K562 (cell line): Measurements from ENCODE around the gene ZSWIM7. TPM values are rescaled to one million over a fixed set of nuclear protein-coding genes. Genes with fewer than 3 reads are reported as not detected.

ENCODE experiments used
- ATAC-seq: fragments of 200-7000 bp; cut with Tn5 transposase; 3 replicates; pipeline ENCODE4 v1.9.1; 2020; ENCODE audit warnings: moderate library complexity
- BruUV-seq: library from RNA; stranded (reverse); fragments of 400-500 nt; replicated peaks from 2 replicates; lab custom pipeline; 2021; lab: Mats Ljungman, UMichigan
- CTCF ChIA-PET: fragments of 300-600 bp; formaldehyde crosslinking; extraction: SDS; loops from one replicate; lab custom pipeline; 2021; ENCODE audit warnings: low intra/inter-chr PET ratio; lab: Yijun Ruan, JAX
- POLR2A ChIA-PET: fragments of 300-600, 350-650 bp; sonication (Branson Sonifier 250); formaldehyde crosslinking; extraction: SDS; loops from one replicate; lab custom pipeline; 2021; ENCODE audit warnings: antibody characterized with exemption, inconsistent platforms; lab: Yijun Ruan, JAX
- DNase-seq, 4 experiments: peaks; one replicate each; pipeline versions ENCODE4 v3.0.0 to v3.0.0-alpha.2; 2011 to 2018; ENCODE audit warnings: low spot score in 3 of 4, mixed read lengths in 3 of 4; ENCODE audit errors: extremely low read depth in 1 of 4
- FAIRE-seq: peaks from 2 replicates; lab custom pipeline; 2011; peaks lifted over from hg19 to GRCh38; lab: Jason Lieb, UNC
- H2AFZ ChIP-seq: 2 replicates; pipeline ENCODE4 v1.6.0; 2011; ENCODE audit warnings: low read depth, low read length, control low read depth, inconsistent platforms
- H3K27ac ChIP-seq: fragments of 200-600 bp; 3 replicates; pipeline ENCODE4 v1.8.0; 2011; ENCODE audit warnings: low read depth, mild to moderate bottlenecking, control low read depth, inconsistent platforms, low read length, moderate library complexity, mixed read lengths; ENCODE audit errors: extremely low read depth
- H3K27me3 ChIP-seq, 2 experiments: fragments of 300-600 bp in 1 of 2; 2 replicates in 1 of 2; 3 replicates in 1 of 2; pipeline versions ENCODE4 v1.6.0 to v1.8.0; 2011; ENCODE audit warnings: inconsistent platforms in 2 of 2, low read length in 2 of 2, mild to moderate bottlenecking in 1 of 2, mixed read lengths in 1 of 2, moderate library complexity in 1 of 2; ENCODE audit not compliant: control insufficient read depth in 2 of 2, insufficient read depth in 2 of 2
- H3K36me3 ChIP-seq: fragments of 300-600 bp; 3 replicates; pipeline ENCODE4 v1.8.0; 2011; ENCODE audit warnings: mild to moderate bottlenecking, low read length, inconsistent platforms; ENCODE audit not compliant: control insufficient read depth, insufficient read depth
- H3K4me1 ChIP-seq, 2 experiments: fragments of 200-600 bp in 1 of 2; replicated peaks in 1 of 2; 2 replicates in 1 of 2; 3 replicates in 1 of 2; pipeline versions ENCODE4 v1.5.1 to v1.8.0; 2011; ENCODE audit warnings: inconsistent platforms in 2 of 2, low read length in 2 of 2, mild to moderate bottlenecking in 1 of 2, mixed read lengths in 1 of 2, moderate library complexity in 1 of 2; ENCODE audit not compliant: control insufficient read depth in 2 of 2, insufficient read depth in 2 of 2
- H3K4me2 ChIP-seq: 2 replicates; pipeline ENCODE4 v1.6.1; 2011; ENCODE audit warnings: low read length, control low read depth, inconsistent platforms, mixed read lengths; ENCODE audit not compliant: insufficient read depth
- H3K4me3 ChIP-seq: fragments of 200-600 bp; sonication (generic), shearing (Covaris generic); 2 replicates; pipeline ENCODE4 v1.5.1; 2016; ENCODE audit warnings: control low read depth, inconsistent platforms
- H3K79me2 ChIP-seq: fragments of 200-600 bp; 3 replicates; pipeline ENCODE4 v1.8.0; 2011; ENCODE audit warnings: low read length, inconsistent platforms; ENCODE audit not compliant: control insufficient read depth, insufficient read depth
- H3K9ac ChIP-seq, 2 experiments: 2 replicates each; pipeline versions ENCODE4 v1.6.0 to v1.6.1; 2011; ENCODE audit warnings: low read depth in 2 of 2, low read length in 2 of 2, control low read depth in 1 of 2, inconsistent platforms in 1 of 2, mild to moderate bottlenecking in 1 of 2, mixed read lengths in 1 of 2; ENCODE audit not compliant: insufficient read depth in 1 of 2
- H3K9me1 ChIP-seq: one replicate; pipeline ENCODE4 v1.6.0; 2011; ENCODE audit warnings: inconsistent platforms, mild to moderate bottlenecking, low read length, moderate library complexity; ENCODE audit not compliant: control insufficient read depth, insufficient read depth
- H3K9me3 ChIP-seq: replicated peaks from 2 replicates; pipeline ENCODE4 v1.5.1; 2011; ENCODE audit warnings: low read depth, low read length, inconsistent platforms; ENCODE audit not compliant: control insufficient read depth, insufficient read depth
- H4K20me1 ChIP-seq: replicated peaks from 2 replicates; pipeline ENCODE4 v1.6.1; 2011; ENCODE audit warnings: low read length, inconsistent platforms, mixed read lengths; ENCODE audit not compliant: control insufficient read depth, insufficient read depth
- CBFA2T3 ChIP-seq: fragments of 450-650 bp; IDR thresholded peaks from 2 replicates; pipeline ENCODE4 v1.6.1; 2017
- HNRNPL ChIP-seq: fragments of 200-400 bp; formaldehyde crosslinking; IDR thresholded peaks from 2 replicates; pipeline ENCODE4 v1.6.1; 2017; ENCODE audit warnings: low read depth, mild to moderate bottlenecking, low read length
- RFX1 ChIP-seq: fragments of 450-650 bp; IDR thresholded peaks from 2 replicates; pipeline ENCODE4 v1.6.1; 2016; ENCODE audit warnings: mild to moderate bottlenecking, moderate library complexity
- RNF219 ChIP-seq: fragments of 250-450 bp; sonication (Bioruptor Pico); IDR thresholded peaks from 2 replicates; pipeline ENCODE4 v1.5.0; 2022; ENCODE audit warnings: mild to moderate bottlenecking
- WGBS: fragments of 100-300 bp; shearing (Covaris generic); methylation state at CpG from one replicate; pipeline ENCODE4 v1.1.6; 2016; ENCODE audit warnings: low coverage, mixed read lengths; ENCODE audit not compliant: insufficient coverage; ENCODE audit errors: missing lambda C conversion rate; 5-methylcytosine and 5-hydroxymethylcytosine counted together
- in situ Hi-C: fragments of 300-500 bp; cut with MboI; formaldehyde crosslinking; loops from 4 replicates; pipeline ENCODE4 v1.15.0; 2018; ENCODE audit warnings: inconsistent platforms, mixed read lengths
- intact Hi-C: fragments of 100-400 bp; cut with micrococcal nuclease; formaldehyde crosslinking; loops from 2 replicates; pipeline ENCODE4 v1.14.2; 2022
- polyA plus RNA-seq, 8 experiments: library from polyadenylated mRNA; depleted of rRNA in 4 of 8; stranded (reverse) in 5 of 8; unstranded in 3 of 8; fragments of >200 nt; fragmentation: Nextera tagmentation in 2 of 8; fragmentation: Illumina TruSeq in 1 of 8; extraction: Ambion mirVana in 2 of 8; extraction: Trizol in 1 of 8; gene quantifications; 2 replicates each; pipeline versions ENCODE4 v1.2.1 to v1.2.3, GENCODE V29; 2011 to 2014; ENCODE audit warnings: inconsistent platforms in 1 of 8, missing spikeins in 1 of 8
- total RNA-seq, 7 experiments: library from RNA; depleted of rRNA in 6 of 7; stranded (reverse); fragments of >200 nt in 6 of 7; fragmentation: Illumina TruSeq in 2 of 7; extraction: Trizol in 2 of 7; gene quantifications; 2 replicates each; pipeline versions ENCODE4 v1.2.1 to v1.2.3, GENCODE V29; 2011 to 2021; ENCODE audit warnings: low replicate concordance in 1 of 7

Gene ZSWIM7
- total and polyA plus RNA-seq, 9 of the 15 experiments (the other 6 are each of a cell fraction or from before 2014, with no cell fraction given) = 5.9 to 18.7 (median 9.5) TPM

GRCh38 chr17:15971098-15971678 lies 28.3 kb downstream of the ZSWIM7 start:
- Histone ChIP-seq H3K4me1 (peaks cover 26 to 42% of the 10 kb centered on the region in 2 experiments), H3K4me2 (no peak overlapping the region), H3K9me3 (no peaks in the 10 kb centered on the region), H3K27ac (no peak overlapping the region), H3K9me1 (no peaks in the 10 kb centered on the region), H3K9ac (no peak overlapping the region), H3K4me3 (no peak overlapping the region), H2AFZ (no peak overlapping the region), H3K36me3 (peaks cover 18% of the 10 kb centered on the region; the same call in 2 of the 3 replicates), H4K20me1 (no peaks in the 10 kb centered on the region), H3K79me2 (peaks cover 49% of the 10 kb centered on the region), H3K27me3 (no peaks in the 10 kb centered on the region)
- peak; percentile 18; the same call in 1 of the 2 replicates for TF ChIP-seq RFX1
- no peak for TF ChIP-seq HNRNPL
- FAIRE-seq = no peak
- POLR2A ChIA-PET = interaction anchor here (0.6 to 1.3 kb wide), 3 partner anchors 9 to 48 kb away, joined by 3 to 5 read pairs (median 4); no protein-coding TSS in a partner anchor
- no TSS peak for BruUV-seq
- in situ Hi-C loops (loop anchor here (25.0 kb wide), 1 partner anchor 709 kb away; the partner anchor contains the start of gene PMP22), intact Hi-C loops (no loop called here)
- 0 out of 3 replicates have a peak, but pooled peaks have one; percentile 18 for ATAC-seq
- CTCF ChIA-PET = interaction anchor here (0.5 kb wide), 1 partner anchor 21 kb away, joined by 4 read pairs; no protein-coding TSS in a partner anchor
- no peak for DNase-seq
- WGBS = 48% methylated on average over 4 of the region's 5 CpGs

DNA sequence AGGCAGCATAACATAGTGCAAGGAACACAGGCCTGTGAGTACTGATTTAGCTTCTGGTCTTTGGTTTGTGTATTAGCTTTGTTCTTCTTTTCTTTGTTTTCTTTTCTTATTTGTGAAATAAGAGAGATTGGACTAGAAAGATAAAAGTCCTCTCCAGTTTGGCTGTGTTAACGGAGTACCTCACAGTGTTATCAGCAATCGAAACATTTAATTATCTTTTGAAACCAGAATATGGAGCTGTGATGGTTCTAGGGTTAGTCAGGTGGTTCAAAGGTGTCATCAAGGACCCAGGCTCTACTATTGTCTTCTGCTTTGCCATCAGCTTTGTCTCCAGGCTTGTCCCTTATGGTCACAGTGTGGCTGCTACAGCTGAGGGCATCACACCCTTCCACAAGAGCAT lies 29.0 kb downstream of the ZSWIM7 start:
- Histone ChIP-seq H3K79me2 (peaks cover 52% of the 10 kb centered on the region), H3K4me3 (no peak overlapping the region), H3K4me1 (peaks cover 27 to 49% of the 10 kb centered on the region in 2 experiments), H3K9ac (no peak overlapping the region), H2AFZ (no peak overlapping the region), H3K27ac (no peak overlapping the region), H3K27me3 (no peaks in the 10 kb centered on the region), H3K9me1 (no peaks in the 10 kb centered on the region), H4K20me1 (no peaks in the 10 kb centered on the region), H3K4me2 (no peak overlapping the region), H3K36me3 (peaks cover 18% of the 10 kb centered on the region; the same call in 2 of the 3 replicates), H3K9me3 (no peaks in the 10 kb centered on the region)
- in situ Hi-C loops (loop anchor here (25.0 kb wide), 1 partner anchor 708 kb away; the partner anchor contains the start of gene PMP22), intact Hi-C loops (no loop called here)
- WGBS = 8% methylated on average over 2 of the region's 2 CpGs
- no TSS peak for BruUV-seq
- ChIA-PET CTCF (no interaction called here), POLR2A (interaction anchor here (0.5 to 1.3 kb wide), 5 partner anchors 9 to 245 kb away, joined by 3 to 5 read pairs (median 4); partner anchors contain the start of gene NCOR1)
- TF ChIP-seq RNF219 = no peak
- peak; percentile 28; the same call in 1 of the 2 replicates for TF ChIP-seq CBFA2T3
- no peak for DNase-seq
- FAIRE-seq = no peak
- ATAC-seq = no peak
